MCF 10A (cell line): ENCODE data around the gene MDFIC2. TPM values are rescaled to one million over a fixed set of nuclear protein-coding genes. Genes with fewer than 3 reads are reported as not detected.

Experiments used
- BruUV-seq: library from RNA; stranded (reverse); fragments of 400-500 nt; replicated peaks from 2 replicates; lab custom pipeline; 2021; lab: Mats Ljungman, UMichigan
- CTCF ChIA-PET: fragments of 300-600 bp; sonication (Branson Sonifier 250); formaldehyde crosslinking; extraction: SDS; loops from one replicate; lab custom pipeline; 2021; ENCODE audit warnings: antibody characterized with exemption, inconsistent platforms; lab: Yijun Ruan, JAX
- POLR2A ChIA-PET: fragments of 300-600, 350-650 bp; sonication (Branson Sonifier 250); formaldehyde crosslinking; extraction: SDS; loops from one replicate; lab custom pipeline; 2020; ENCODE audit warnings: antibody characterized with exemption, inconsistent platforms; lab: Yijun Ruan, JAX
- DNase-seq: peaks from one replicate; pipeline ENCODE4 v3.0.0-alpha.2; 2018; ENCODE audit not compliant: unreplicated experiment
- H3K27ac Mint-ChIP-seq: one replicate; pipeline ENCODE4 v1.8.0; 2022; ENCODE audit warnings: mild to moderate bottlenecking, low read depth, mixed read lengths; ENCODE audit not compliant: unreplicated experiment
- H3K27me3 Mint-ChIP-seq: one replicate; pipeline ENCODE4 v1.8.0; 2022; ENCODE audit warnings: mixed read lengths; ENCODE audit not compliant: insufficient read depth, unreplicated experiment
- H3K36me3 Mint-ChIP-seq: one replicate; pipeline ENCODE4 v1.8.0; 2022; ENCODE audit warnings: mild to moderate bottlenecking, moderate library complexity, mixed read lengths; ENCODE audit not compliant: insufficient read depth, unreplicated experiment
- H3K4me1 Mint-ChIP-seq: one replicate; pipeline ENCODE4 v1.8.0; 2022; ENCODE audit warnings: mixed read lengths; ENCODE audit not compliant: insufficient read depth, unreplicated experiment
- H3K4me3 Mint-ChIP-seq: one replicate; pipeline ENCODE4 v1.8.0; 2022; ENCODE audit warnings: mild to moderate bottlenecking, moderate library complexity, mixed read lengths; ENCODE audit not compliant: unreplicated experiment
- H3K9me3 Mint-ChIP-seq: one replicate; pipeline ENCODE4 v1.8.0; 2022; ENCODE audit warnings: mixed read lengths; ENCODE audit not compliant: unreplicated experiment
- CTCF ChIP-seq: fragments of 200-600 bp; IDR thresholded peaks from one replicate; pipeline ENCODE4 v1.8.0; 2022; ENCODE audit warnings: antibody characterized with exemption, mild to moderate bottlenecking; ENCODE audit not compliant: unreplicated experiment
- intact Hi-C: fragments of 100-400 bp; cut with micrococcal nuclease; formaldehyde crosslinking; loops from 2 replicates; pipeline ENCODE4 v1.14.1; 2022
- total RNA-seq: library from RNA; stranded (reverse); gene quantifications from 2 replicates; pipeline ENCODE4 v1.2.3, GENCODE V29; 2022

Gene MDFIC2
- total RNA-seq, 1 experiment from 2014 or later: not detected

GRCh38 chr3:70250492-70250891 is 61.9 kb downstream of the MDFIC2 start:
- ChIA-PET POLR2A (no interaction called here), CTCF (no interaction called here)
- H3K36me3 Mint-ChIP-seq: no peaks in the 10 kb centered on the region
- H3K4me3 Mint-ChIP-seq: no peak overlapping the region
- no peaks in the 10 kb centered on the region for H3K4me1 Mint-ChIP-seq
- BruUV-seq: no TSS peak
- H3K27me3 Mint-ChIP-seq: peaks cover 80% of the 10 kb centered on the region
- DNase-seq: no peak
- no peak overlapping the region for H3K27ac Mint-ChIP-seq
- TF ChIP-seq CTCF: no peak
- H3K9me3 Mint-ChIP-seq: no peaks in the 10 kb centered on the region
- intact Hi-C loops: no loop called here

GRCh38 chr3:70249509-70250160 is 62.8 kb downstream of the MDFIC2 start:
- no peaks in the 10 kb centered on the region for H3K9me3 Mint-ChIP-seq
- peaks cover 79% of the 10 kb centered on the region for H3K27me3 Mint-ChIP-seq
- H3K4me3 Mint-ChIP-seq: no peak overlapping the region
- H3K36me3 Mint-ChIP-seq: no peaks in the 10 kb centered on the region
- ChIA-PET POLR2A (no interaction called here), CTCF (no interaction called here)
- TF ChIP-seq CTCF: no peak
- H3K4me1 Mint-ChIP-seq: no peaks in the 10 kb centered on the region
- no TSS peak for BruUV-seq
- no peak overlapping the region for H3K27ac Mint-ChIP-seq
- DNase-seq: no peak
- intact Hi-C loops: no loop called here

GRCh38 chr3:70248856-70249255 is 63.6 kb downstream of the MDFIC2 start:
- Mint-ChIP-seq H3K27me3 (peaks cover 85% of the 10 kb centered on the region), H3K4me3 (no peak overlapping the region), H3K27ac (no peak overlapping the region), H3K4me1 (no peaks in the 10 kb centered on the region), H3K36me3 (no peaks in the 10 kb centered on the region), H3K9me3 (no peaks in the 10 kb centered on the region)
- ChIA-PET POLR2A (no interaction called here), CTCF (interaction anchor here (0.8 to 1.0 kb wide), 2 partner anchors 19 to 110 kb away, joined by 3 read pairs; no protein-coding TSS in a partner anchor)
- intact Hi-C loops: no loop called here
- BruUV-seq: no TSS peak
- no peak for TF ChIP-seq CTCF
- DNase-seq: no peak

- POLR2A ChIA-PET: no interaction called here
- Mint-ChIP-seq H3K4me1 (no peaks in the 10 kb centered on the region), H3K27ac (no peak overlapping the region), H3K9me3 (no peaks in the 10 kb centered on the region), H3K27me3 (peaks cover 87% of the 10 kb centered on the region), H3K4me3 (no peak overlapping the region), H3K36me3 (no peaks in the 10 kb centered on the region)
- no TSS peak for BruUV-seq
- no peak for TF ChIP-seq CTCF
- DNase-seq: no peak
- intact Hi-C loops: no loop called here
- CTCF ChIA-PET: no interaction called here
Observed at GRCh38 chr3:70247955-70248354, 64.5 kb downstream of the MDFIC2 start.
